ENCODE results near the gene EFCAB6. TPM values are rescaled to one million over a fixed set of nuclear protein-coding genes. Genes with fewer than 3 reads are reported as not detected.

Gene EFCAB6
- total RNA-seq, 1 experiment from 2014 or later: 2.5 TPM

- intact Hi-C loops (cut with micrococcal nuclease; ENCODE audit: unreplicated experiment): no loop called here
- H3K27me3 ChIP-seq (ENCODE audit: insufficient read depth, low read depth): peaks cover 100% of the 10 kb centered on the region
- H2AFZ ChIP-seq: no peak overlapping the region
- H3K4me1 ChIP-seq (replicated peaks; ENCODE audit: insufficient read depth): no peaks in the 10 kb centered on the region
- TF ChIP-seq, protein P1, sequence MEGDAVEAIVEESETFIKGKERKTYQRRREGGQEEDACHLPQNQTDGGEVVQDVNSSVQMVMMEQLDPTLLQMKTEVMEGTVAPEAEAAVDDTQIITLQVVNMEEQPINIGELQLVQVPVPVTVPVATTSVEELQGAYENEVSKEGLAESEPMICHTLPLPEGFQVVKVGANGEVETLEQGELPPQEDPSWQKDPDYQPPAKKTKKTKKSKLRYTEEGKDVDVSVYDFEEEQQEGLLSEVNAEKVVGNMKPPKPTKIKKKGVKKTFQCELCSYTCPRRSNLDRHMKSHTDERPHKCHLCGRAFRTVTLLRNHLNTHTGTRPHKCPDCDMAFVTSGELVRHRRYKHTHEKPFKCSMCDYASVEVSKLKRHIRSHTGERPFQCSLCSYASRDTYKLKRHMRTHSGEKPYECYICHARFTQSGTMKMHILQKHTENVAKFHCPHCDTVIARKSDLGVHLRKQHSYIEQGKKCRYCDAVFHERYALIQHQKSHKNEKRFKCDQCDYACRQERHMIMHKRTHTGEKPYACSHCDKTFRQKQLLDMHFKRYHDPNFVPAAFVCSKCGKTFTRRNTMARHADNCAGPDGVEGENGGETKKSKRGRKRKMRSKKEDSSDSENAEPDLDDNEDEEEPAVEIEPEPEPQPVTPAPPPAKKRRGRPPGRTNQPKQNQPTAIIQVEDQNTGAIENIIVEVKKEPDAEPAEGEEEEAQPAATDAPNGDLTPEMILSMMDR (conservative IDR thresholded peaks at IDR 0.05): no peak
- no peak for TF ChIP-seq EZH2 (IDR thresholded peaks at IDR 0.05; ENCODE audit: low read depth)
- no peak overlapping the region for H3K27ac ChIP-seq
- BruUV-seq (replicated peaks): no TSS peak
- POLR2A ChIA-PET (ENCODE audit: unreplicated experiment): no interaction called here
- no peaks in the 10 kb centered on the region for H3K9me2 ChIP-seq (ENCODE audit: insufficient read depth)
- no peaks in the 10 kb centered on the region for H3K36me3 ChIP-seq (ENCODE audit: low read depth)
- H3K9me3 ChIP-seq (ENCODE audit: insufficient read depth, low read depth): no peaks in the 10 kb centered on the region
- CTCF ChIA-PET: no interaction called here
- no peaks in the 10 kb centered on the region for H3F3A ChIP-seq (ENCODE audit: insufficient read depth, low read depth)
- DNase-seq: no peak
- no peak overlapping the region for H3K4me3 ChIP-seq
- no peaks in the 10 kb centered on the region; the same call in 1 of the 2 replicates for H4K20me1 ChIP-seq (ENCODE audit: insufficient read depth)
- no peak overlapping the region for H3K4me2 ChIP-seq
- no peaks in the 10 kb centered on the region for H3K79me2 ChIP-seq (ENCODE audit: low read depth)
Measured at GRCh38 chr22:43484227-43484626, 327.9 kb downstream of the EFCAB6 start.

- BruUV-seq (replicated peaks): no TSS peak
- no peaks in the 10 kb centered on the region for H3F3A ChIP-seq (ENCODE audit: insufficient read depth, low read depth)
- peaks cover 100% of the 10 kb centered on the region for H3K27me3 ChIP-seq (ENCODE audit: insufficient read depth, low read depth)
- H3K9me2 ChIP-seq (ENCODE audit: insufficient read depth): no peaks in the 10 kb centered on the region
- H3K4me2 ChIP-seq: no peak overlapping the region
- no peaks in the 10 kb centered on the region; the same call in 1 of the 2 replicates for H4K20me1 ChIP-seq (ENCODE audit: insufficient read depth)
- intact Hi-C loops (cut with micrococcal nuclease; ENCODE audit: unreplicated experiment): no loop called here
- H3K36me3 ChIP-seq (ENCODE audit: low read depth): no peaks in the 10 kb centered on the region
- CTCF ChIA-PET: no interaction called here
- no peak for DNase-seq
- POLR2A ChIA-PET (ENCODE audit: unreplicated experiment): no interaction called here
- no peaks in the 10 kb centered on the region for H3K79me2 ChIP-seq (ENCODE audit: low read depth)
- TF ChIP-seq EZH2 (IDR thresholded peaks at IDR 0.05; ENCODE audit: low read depth): no peak
- TF ChIP-seq, protein P1 (conservative IDR thresholded peaks at IDR 0.05): no peak
- H3K9me3 ChIP-seq (ENCODE audit: insufficient read depth, low read depth): no peaks in the 10 kb centered on the region
- no peak overlapping the region for H3K4me3 ChIP-seq
- H3K27ac ChIP-seq: no peak overlapping the region
- H2AFZ ChIP-seq: no peak overlapping the region
- no peaks in the 10 kb centered on the region for H3K4me1 ChIP-seq (replicated peaks; ENCODE audit: insufficient read depth)
Measured at GRCh38 chr22:43483669-43484068, 328.4 kb downstream of the EFCAB6 start.

DNA sequence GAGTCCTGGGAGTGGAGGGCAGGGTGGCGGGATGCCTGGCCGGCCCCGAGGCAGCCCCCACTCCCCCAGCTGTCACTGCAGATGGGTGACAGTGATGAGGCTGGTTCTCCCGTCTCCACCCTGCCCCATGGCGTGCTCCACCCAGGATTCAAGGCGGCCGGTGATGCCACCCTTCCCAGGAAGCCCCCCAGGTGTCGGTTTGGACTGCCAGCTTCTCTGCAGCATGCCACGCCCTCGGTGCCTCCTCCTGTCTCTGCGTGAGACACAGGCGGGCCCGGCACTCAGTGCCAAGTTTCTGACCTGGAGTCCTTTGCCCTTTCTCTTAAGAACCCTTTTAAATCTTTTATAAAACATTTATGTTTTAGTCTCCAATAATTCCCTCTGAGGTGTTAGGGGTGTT, 328.8 kb downstream of the EFCAB6 start:
- BruUV-seq (replicated peaks): no TSS peak
- H4K20me1 ChIP-seq (ENCODE audit: insufficient read depth): no peaks in the 10 kb centered on the region; the same call in 1 of the 2 replicates
- no peaks in the 10 kb centered on the region for H3K9me2 ChIP-seq (ENCODE audit: insufficient read depth)
- no peaks in the 10 kb centered on the region for H3K4me1 ChIP-seq (replicated peaks; ENCODE audit: insufficient read depth)
- intact Hi-C loops (cut with micrococcal nuclease; ENCODE audit: unreplicated experiment): no loop called here
- TF ChIP-seq, protein P1 (conservative IDR thresholded peaks at IDR 0.05): no peak
- no peak for TF ChIP-seq EZH2 (IDR thresholded peaks at IDR 0.05; ENCODE audit: low read depth)
- H3K4me3 ChIP-seq: no peak overlapping the region
- H3K36me3 ChIP-seq (ENCODE audit: low read depth): no peaks in the 10 kb centered on the region
- no peaks in the 10 kb centered on the region for H3K9me3 ChIP-seq (ENCODE audit: insufficient read depth, low read depth)
- no peaks in the 10 kb centered on the region for H3K79me2 ChIP-seq (ENCODE audit: low read depth)
- no peak for DNase-seq
- peaks cover 100% of the 10 kb centered on the region for H3K27me3 ChIP-seq (ENCODE audit: insufficient read depth, low read depth)
- H2AFZ ChIP-seq: no peak overlapping the region
- H3K27ac ChIP-seq: no peak overlapping the region
- ChIA-PET POLR2A (ENCODE audit: unreplicated experiment) (no interaction called here), CTCF (interaction anchor here (0.7 kb wide), 1 partner anchor 54 kb away, joined by 3 read pairs; no protein-coding TSS in a partner anchor)
- no peaks in the 10 kb centered on the region for H3F3A ChIP-seq (ENCODE audit: insufficient read depth, low read depth)
- no peak overlapping the region for H3K4me2 ChIP-seq

Data from PC-9 (cell line).